Neuronal stem cell (in vitro differentiated cells): ENCODE measurements around the gene NHS.

Experiments
- DNase-seq: peaks from one replicate; pipeline ENCODE4 v3.0.0-alpha.2; 2013; ENCODE audit warnings: low spot score
- H2AFZ ChIP-seq: one replicate; pipeline ENCODE4 v1.6.1; 2013; ENCODE audit warnings: mild to moderate bottlenecking, low read length, inconsistent platforms
- H2AK5ac ChIP-seq: 2 replicates; pipeline ENCODE4 v1.6.1; 2013; ENCODE audit warnings: low read depth, mild to moderate bottlenecking, inconsistent platforms, low read length, moderate library complexity, mixed read lengths
- H2BK120ac ChIP-seq: 2 replicates; pipeline ENCODE4 v1.6.1; 2013; ENCODE audit warnings: low read depth, mild to moderate bottlenecking, inconsistent platforms, low read length, moderate library complexity, mixed read lengths
- H2BK12ac ChIP-seq: one replicate; pipeline ENCODE4 v1.6.1; 2013; ENCODE audit warnings: low read length, inconsistent platforms
- H2BK15ac ChIP-seq: 2 replicates; pipeline ENCODE4 v1.6.1; 2013; ENCODE audit warnings: mild to moderate bottlenecking, low read length, inconsistent platforms, mixed read lengths
- H2BK5ac ChIP-seq: one replicate; pipeline ENCODE4 v1.6.1; 2013; ENCODE audit warnings: inconsistent platforms, mild to moderate bottlenecking, low read length, moderate library complexity
- H3K14ac ChIP-seq: one replicate; pipeline ENCODE4 v1.6.1; 2013; ENCODE audit warnings: low read length, inconsistent platforms
- H3K18ac ChIP-seq: 2 replicates; pipeline ENCODE4 v1.6.1; 2013; ENCODE audit warnings: low read length, inconsistent platforms
- H3K23ac ChIP-seq: 2 replicates; pipeline ENCODE4 v1.6.1; 2013; ENCODE audit warnings: low read depth, mild to moderate bottlenecking, mixed read lengths, low read length, inconsistent platforms; ENCODE audit not compliant: poor library complexity
- H3K27ac ChIP-seq: replicated peaks from 3 replicates; pipeline ENCODE4 v1.5.1; 2013; ENCODE audit warnings: low read length, inconsistent platforms
- H3K27me3 ChIP-seq, 3 experiments: 2 replicates each; pipeline ENCODE4 v1.6.1; 2013; ENCODE audit warnings: low read length in 3 of 3, mild to moderate bottlenecking in 2 of 3, inconsistent platforms in 1 of 3, low read depth in 1 of 3, mixed read lengths in 1 of 3, moderate library complexity in 1 of 3; ENCODE audit not compliant: control insufficient read depth in 3 of 3, insufficient read depth in 3 of 3
- H3K36me3 ChIP-seq, 2 donors: replicated peaks in 1 of 2; 2 replicates each; pipeline ENCODE4 v1.6.1; 2013; ENCODE audit warnings: low read length in 2 of 2; ENCODE audit not compliant: control insufficient read depth in 2 of 2, insufficient read depth in 2 of 2
- H3K4ac ChIP-seq: 2 replicates; pipeline ENCODE4 v1.6.1; 2013; ENCODE audit warnings: inconsistent platforms, mild to moderate bottlenecking, low read length, moderate library complexity
- H3K4me1 ChIP-seq, 2 donors: 1 replicate in 1 of 2; 2 replicates in 1 of 2; pipeline ENCODE4 v1.6.1; 2013; ENCODE audit warnings: low read length in 2 of 2, low read depth in 1 of 2; ENCODE audit not compliant: control insufficient read depth in 2 of 2, insufficient read depth in 1 of 2
- H3K4me2 ChIP-seq: one replicate; pipeline ENCODE4 v1.6.1; 2013; ENCODE audit warnings: mild to moderate bottlenecking, low read length, inconsistent platforms; ENCODE audit not compliant: insufficient read depth, poor library complexity, severe bottlenecking
- H3K4me3 ChIP-seq, 2 donors: 2 replicates each; pipeline ENCODE4 v1.5.1; 2013; ENCODE audit warnings: low read length in 2 of 2, mild to moderate bottlenecking in 2 of 2, inconsistent platforms in 1 of 2, moderate library complexity in 1 of 2
- H3K79me1 ChIP-seq: one replicate; pipeline ENCODE4 v1.6.1; 2013; ENCODE audit warnings: low read depth, mild to moderate bottlenecking, inconsistent platforms, low read length, moderate library complexity
- H3K9ac ChIP-seq: one replicate; pipeline ENCODE4 v1.6.1; 2013; ENCODE audit warnings: mild to moderate bottlenecking, low read depth, low read length, inconsistent platforms; ENCODE audit not compliant: poor library complexity
- H3K9me3 ChIP-seq, 2 donors: replicated peaks in 1 of 2; 2 replicates each; pipeline versions ENCODE3 to v1.6.1; 2013; ENCODE audit warnings: low read length in 2 of 2, mild to moderate bottlenecking in 2 of 2, inconsistent platforms in 1 of 2, low read depth in 1 of 2, mixed read lengths in 1 of 2, moderate library complexity in 1 of 2; ENCODE audit not compliant: control insufficient read depth in 2 of 2, insufficient read depth in 1 of 2
- H4K8ac ChIP-seq: one replicate; pipeline ENCODE4 v1.6.1; 2013; ENCODE audit warnings: low read depth, mild to moderate bottlenecking, inconsistent platforms, low read length, moderate library complexity
- H4K91ac ChIP-seq: one replicate; pipeline ENCODE4 v1.6.1; 2013; ENCODE audit warnings: low read length, low read depth, mild to moderate bottlenecking, inconsistent platforms; ENCODE audit not compliant: poor library complexity
- WGBS, 2 donors: extraction: QIAGEN DNeasy Blood & Tissue Kit; methylation state at CpG; one replicate each; pipeline ENCODE4 v1.1.7; 2013; ENCODE audit warnings: missing lambda C conversion rate in 2 of 2, mixed read lengths in 1 of 2; ENCODE audit not compliant: insufficient read length in 2 of 2, insufficient replicate concordance in 1 of 2; ENCODE audit errors: extremely low coverage in 2 of 2; 5-methylcytosine and 5-hydroxymethylcytosine counted together

Gene NHS

DNA sequence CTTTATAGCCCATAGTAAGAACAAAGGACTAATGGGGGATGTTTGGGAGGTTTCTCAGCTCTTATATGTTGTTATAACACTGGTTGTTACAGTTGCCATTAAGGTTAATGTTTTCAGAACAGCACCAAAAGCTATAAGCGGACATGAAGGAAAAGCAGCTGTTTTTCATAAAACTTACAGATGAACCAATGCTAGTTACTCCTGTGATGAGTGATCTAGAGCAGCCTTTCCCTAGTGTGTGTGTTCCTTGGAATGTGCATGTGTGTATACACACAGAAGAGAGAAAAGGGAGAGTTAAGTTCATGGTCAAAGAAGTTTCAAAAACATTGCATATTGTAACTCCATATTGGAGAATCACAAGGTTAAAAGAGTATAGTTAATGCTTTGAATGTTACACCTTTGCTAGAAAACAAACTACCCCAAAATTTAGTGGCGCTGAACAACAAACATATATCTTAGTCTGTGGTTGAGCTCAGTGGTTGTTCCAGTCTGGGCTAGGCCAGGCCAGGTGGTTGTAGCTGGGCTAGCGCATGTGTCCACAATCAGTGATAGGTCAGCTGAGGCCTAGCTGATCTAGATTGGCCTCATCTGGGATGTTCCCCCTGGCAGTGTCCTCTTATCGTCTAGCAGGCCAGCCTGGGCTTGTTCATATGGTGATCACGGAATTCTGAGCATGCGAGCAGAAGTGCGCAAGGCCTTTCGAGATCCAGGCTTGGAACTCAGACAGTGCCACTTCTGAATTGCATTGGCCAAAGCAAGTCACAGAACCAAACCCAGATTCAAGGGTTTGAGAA lies 151.0 kb downstream of the NHS start:
- Histone ChIP-seq H3K9ac (no peak overlapping the region), H3K4me1 (peaks cover 6 to 16% of the 10 kb centered on the region in 2 donors), H3K36me3 (no peaks in the 10 kb centered on the region), H3K18ac (peak overlapping the region; percentile 3), H3K27ac (no peak overlapping the region), H4K8ac (no peak overlapping the region), H2AFZ (no peak overlapping the region), H2AK5ac (no peak overlapping the region), H3K79me1 (no peaks in the 10 kb centered on the region), H3K27me3 (no peaks in the 10 kb centered on the region), H2BK120ac (no peak overlapping the region), H3K23ac (no peak overlapping the region), H2BK5ac (no peak overlapping the region), H3K4me3 (no peak overlapping the region), H3K4ac (no peak overlapping the region), H3K14ac (no peak overlapping the region), H2BK12ac (no peak overlapping the region), H4K91ac (no peak overlapping the region), H3K4me2 (no peak overlapping the region), H3K9me3 (no peaks in the 10 kb centered on the region), H2BK15ac (no peak overlapping the region)
- no peak for DNase-seq
- no CpG with 5 or more reads among the region's 8 CpGs for WGBS, 2 donors

DNA sequence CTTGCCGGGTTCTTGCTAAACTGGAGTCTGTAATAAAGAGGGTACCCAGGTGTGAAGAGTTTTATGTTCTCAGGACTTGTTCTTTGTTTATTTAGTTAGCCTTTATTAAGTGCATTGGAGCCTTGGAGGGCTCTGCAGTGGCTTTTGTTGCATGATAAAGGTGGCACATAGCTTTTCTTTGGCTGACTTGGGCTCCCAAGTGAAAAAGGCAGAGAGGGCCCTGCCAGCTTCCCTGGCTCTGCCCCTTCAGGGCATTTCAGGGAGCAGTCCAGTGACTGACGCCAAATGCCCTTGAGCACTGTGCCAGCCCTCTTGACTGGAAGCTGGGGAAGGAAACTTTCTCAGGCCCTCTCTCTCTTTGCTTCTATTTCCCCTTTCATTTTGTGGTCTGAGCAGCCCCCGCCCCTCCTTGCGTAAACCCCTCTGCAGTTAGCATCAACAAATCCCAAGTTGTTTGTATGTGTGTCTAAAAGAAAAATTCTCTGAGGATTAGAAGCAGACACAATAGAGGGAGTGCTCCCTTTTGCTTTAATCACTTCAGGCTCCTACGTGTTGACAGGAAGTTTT lies 152.2 kb downstream of the NHS start:
- no peak overlapping the region for H3K23ac ChIP-seq
- DNase-seq, result no peak
- no peak overlapping the region for H3K9ac ChIP-seq
- H4K8ac ChIP-seq, result no peak overlapping the region
- H3K27ac ChIP-seq, result no peak overlapping the region
- H2BK15ac ChIP-seq, result no peak overlapping the region
- no peak overlapping the region for H2BK5ac ChIP-seq
- H3K27me3 ChIP-seq, result no peaks in the 10 kb centered on the region
- H3K36me3 ChIP-seq, result no peaks in the 10 kb centered on the region
- no CpG with 5 or more reads among the region's 5 CpGs for WGBS, 2 donors
- peaks cover 6 to 16% of the 10 kb centered on the region in 2 donors for H3K4me1 ChIP-seq
- no peak overlapping the region for H4K91ac ChIP-seq
- no peak overlapping the region for H3K4ac ChIP-seq
- no peak overlapping the region for H2BK12ac ChIP-seq
- no peak overlapping the region for H3K14ac ChIP-seq
- H2AK5ac ChIP-seq, result no peak overlapping the region
- no peaks in the 10 kb centered on the region for H3K9me3 ChIP-seq
- H3K4me3 ChIP-seq, result no peak overlapping the region
- H3K18ac ChIP-seq, result no peak overlapping the region
- no peak overlapping the region for H3K4me2 ChIP-seq
- H3K79me1 ChIP-seq, result no peaks in the 10 kb centered on the region
- H2BK120ac ChIP-seq, result no peak overlapping the region
- no peak overlapping the region for H2AFZ ChIP-seq

GRCh38 chrX:17527922-17528321 lies 152.9 kb downstream of the NHS start:
- Histone ChIP-seq H4K8ac (no peak overlapping the region), H3K4me3 (no peak overlapping the region), H3K9me3 (no peaks in the 10 kb centered on the region), H3K27ac (no peak overlapping the region), H3K36me3 (no peaks in the 10 kb centered on the region), H3K14ac (no peak overlapping the region), H3K23ac (no peak overlapping the region), H4K91ac (no peak overlapping the region), H2BK15ac (no peak overlapping the region), H2BK12ac (no peak overlapping the region), H3K9ac (no peak overlapping the region), H3K79me1 (no peaks in the 10 kb centered on the region), H2AK5ac (no peak overlapping the region), H2BK120ac (no peak overlapping the region), H3K4me2 (no peak overlapping the region), H2AFZ (no peak overlapping the region), H3K18ac (no peak overlapping the region), H2BK5ac (no peak overlapping the region), H3K4me1 (peaks cover 6 to 16% of the 10 kb centered on the region in 2 donors), H3K4ac (no peak overlapping the region), H3K27me3 (no peaks in the 10 kb centered on the region)
- WGBS, 2 donors, result no CpG with 5 or more reads among the region's 1 CpG
- DNase-seq, result no peak

GRCh38 chrX:17529151-17529745 lies 154.2 kb downstream of the NHS start:
- peaks cover 6 to 16% of the 10 kb centered on the region in 2 donors for H3K4me1 ChIP-seq
- H3K27ac ChIP-seq, result no peak overlapping the region
- H3K18ac ChIP-seq, result no peak overlapping the region
- H3K4ac ChIP-seq, result no peak overlapping the region
- H3K79me1 ChIP-seq, result no peaks in the 10 kb centered on the region
- no peak overlapping the region for H2BK15ac ChIP-seq
- no peaks in the 10 kb centered on the region for H3K9me3 ChIP-seq
- H2BK5ac ChIP-seq, result no peak overlapping the region
- H3K4me2 ChIP-seq, result no peak overlapping the region
- H2BK120ac ChIP-seq, result no peak overlapping the region
- no peak overlapping the region for H3K9ac ChIP-seq
- no peak overlapping the region for H3K23ac ChIP-seq
- H2AK5ac ChIP-seq, result no peak overlapping the region
- no peak overlapping the region for H3K14ac ChIP-seq
- no peak overlapping the region for H4K8ac ChIP-seq
- no peak overlapping the region for H3K4me3 ChIP-seq
- H4K91ac ChIP-seq, result no peak overlapping the region
- no peak for DNase-seq
- H3K36me3 ChIP-seq, result no peaks in the 10 kb centered on the region
- H3K27me3 ChIP-seq, result no peaks in the 10 kb centered on the region
- WGBS, 2 donors, result no CpG with 5 or more reads among the region's 6 CpGs
- H2BK12ac ChIP-seq, result no peak overlapping the region
- no peak overlapping the region for H2AFZ ChIP-seq
